OCI-LY1 (cell line): ENCODE measurements around the gene CACFD1.

ENCODE experiments used
- H2AFZ ChIP-seq: fragments of 200-600 bp; sonication (generic), shearing (Covaris generic); 2 replicates; pipeline ENCODE4 v1.6.0; 2014; ENCODE audit warnings: antibody characterized with exemption, mild to moderate bottlenecking, low read length
- H3F3A ChIP-seq: fragments of 200-600 bp; sonication (generic), shearing (Covaris generic); 2 replicates; pipeline ENCODE4 v1.6.0; 2014; ENCODE audit warnings: mild to moderate bottlenecking, antibody characterized with exemption, low read length, moderate library complexity; ENCODE audit not compliant: insufficient read depth
- H3K27ac ChIP-seq: fragments of 200-600 bp; sonication (generic); 2 replicates; pipeline ENCODE4 v1.5.1; 2014; ENCODE audit warnings: low read length, mixed run types, mild to moderate bottlenecking, low read depth; ENCODE audit not compliant: poor library complexity, severe bottlenecking
- H3K27me3 ChIP-seq: fragments of 200-600 bp; sonication (generic); 2 replicates; pipeline ENCODE4 v1.6.0; 2014; ENCODE audit warnings: antibody characterized with exemption, mild to moderate bottlenecking, low read length, moderate library complexity; ENCODE audit not compliant: insufficient read depth
- H3K36me3 ChIP-seq: fragments of 200-600 bp; sonication (generic); 2 replicates; pipeline ENCODE4 v1.6.1; 2014; ENCODE audit warnings: mild to moderate bottlenecking, antibody characterized with exemption, low read length, moderate library complexity, mixed read lengths; ENCODE audit not compliant: insufficient read depth
- H3K4me1 ChIP-seq: fragments of 200-600 bp; sonication (generic); 2 replicates; pipeline ENCODE4 v1.5.1; 2014; ENCODE audit warnings: mild to moderate bottlenecking, low read length, moderate library complexity; ENCODE audit not compliant: insufficient read depth, severe bottlenecking
- H3K4me2 ChIP-seq: fragments of 200-600 bp; sonication (generic), shearing (Covaris generic); 2 replicates; pipeline ENCODE4 v1.6.1; 2014; ENCODE audit warnings: low read length
- H3K4me3 ChIP-seq: fragments of 200-600 bp; sonication (generic); 2 replicates; pipeline ENCODE4 v1.5.1; 2014; ENCODE audit warnings: low read length, low read depth, mild to moderate bottlenecking, mixed read lengths; ENCODE audit not compliant: poor library complexity, severe bottlenecking
- H3K79me2 ChIP-seq: fragments of 200-600 bp; shearing (Covaris generic); 2 replicates; pipeline ENCODE4 v1.6.1; 2016; ENCODE audit warnings: mixed run types, low read length, mixed read lengths; ENCODE audit not compliant: insufficient read depth
- H3K9ac ChIP-seq: fragments of 200-600 bp; sonication (generic), shearing (Covaris generic); 2 replicates; pipeline ENCODE4 v1.6.1; 2014; ENCODE audit warnings: mild to moderate bottlenecking, low read length, mixed read lengths
- H3K9me2 ChIP-seq: fragments of 200-600 bp; sonication (generic), shearing (Covaris generic); 2 replicates; pipeline ENCODE4 v1.6.1; 2014; ENCODE audit warnings: low read depth, mild to moderate bottlenecking, low read length, mixed read lengths
- H3K9me3 ChIP-seq: fragments of 200-600 bp; shearing (Covaris generic); 2 replicates; pipeline ENCODE4 v1.6.1; 2014; ENCODE audit warnings: low read length, mixed read lengths
- H4K20me1 ChIP-seq: fragments of 200-600 bp; sonication (generic), shearing (Covaris generic); 2 replicates; pipeline ENCODE4 v1.6.0; 2016; ENCODE audit warnings: mild to moderate bottlenecking, low read length; ENCODE audit not compliant: insufficient read depth
- EZH2 ChIP-seq: fragments of 200-600 bp; sonication (generic), shearing (Covaris generic); IDR thresholded peaks from 2 replicates; pipeline ENCODE4 v1.8.0; 2017; ENCODE audit warnings: borderline replicate concordance, mixed run types, mild to moderate bottlenecking, antibody characterized with exemption, low read length, moderate library complexity, mixed read lengths
- TF ChIP-seq, protein P1 (sequence below): fragments of 200-600 bp; sonication (generic), shearing (Covaris generic); IDR thresholded peaks from 2 replicates; pipeline ENCODE4 v1.5.1; 2017; ENCODE audit warnings: mild to moderate bottlenecking, antibody characterized with exemption, low read length, moderate library complexity, mixed read lengths

The CACFD1 gene

DNA sequence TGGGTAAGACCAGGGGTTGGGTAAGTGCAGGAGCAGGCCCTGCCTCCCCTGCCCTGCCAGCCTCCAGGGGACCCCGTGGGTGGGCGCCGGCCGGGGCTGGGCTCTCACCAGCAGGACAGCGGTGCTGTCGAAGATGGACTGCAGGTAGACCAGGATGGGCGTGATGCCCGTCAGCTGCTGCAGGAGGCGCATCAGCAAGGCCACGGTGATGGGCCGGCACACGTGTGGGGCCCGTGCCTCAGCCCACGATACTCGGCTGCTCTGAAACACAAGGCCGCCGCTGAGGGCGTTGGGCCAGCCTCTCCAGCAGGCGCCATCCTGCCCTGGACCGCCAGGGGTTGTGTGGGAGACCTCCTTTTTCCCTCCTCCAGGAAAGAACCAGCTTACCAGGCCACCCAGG, 15.1 kb downstream of the CACFD1 start:
- Histone ChIP-seq H3F3A (no peaks in the 10 kb centered on the region), H3K9me3 (no peaks in the 10 kb centered on the region), H3K79me2 (no peaks in the 10 kb centered on the region), H3K4me1 (peaks cover 19% of the 10 kb centered on the region), H3K27ac (no peak overlapping the region), H3K4me3 (no peak overlapping the region), H3K4me2 (no peak overlapping the region), H4K20me1 (no peaks in the 10 kb centered on the region), H3K9me2 (no peaks in the 10 kb centered on the region), H2AFZ (no peak overlapping the region), H3K27me3 (no peaks in the 10 kb centered on the region), H3K36me3 (peaks cover 25% of the 10 kb centered on the region), H3K9ac (no peak overlapping the region)
- TF ChIP-seq, protein P1, sequence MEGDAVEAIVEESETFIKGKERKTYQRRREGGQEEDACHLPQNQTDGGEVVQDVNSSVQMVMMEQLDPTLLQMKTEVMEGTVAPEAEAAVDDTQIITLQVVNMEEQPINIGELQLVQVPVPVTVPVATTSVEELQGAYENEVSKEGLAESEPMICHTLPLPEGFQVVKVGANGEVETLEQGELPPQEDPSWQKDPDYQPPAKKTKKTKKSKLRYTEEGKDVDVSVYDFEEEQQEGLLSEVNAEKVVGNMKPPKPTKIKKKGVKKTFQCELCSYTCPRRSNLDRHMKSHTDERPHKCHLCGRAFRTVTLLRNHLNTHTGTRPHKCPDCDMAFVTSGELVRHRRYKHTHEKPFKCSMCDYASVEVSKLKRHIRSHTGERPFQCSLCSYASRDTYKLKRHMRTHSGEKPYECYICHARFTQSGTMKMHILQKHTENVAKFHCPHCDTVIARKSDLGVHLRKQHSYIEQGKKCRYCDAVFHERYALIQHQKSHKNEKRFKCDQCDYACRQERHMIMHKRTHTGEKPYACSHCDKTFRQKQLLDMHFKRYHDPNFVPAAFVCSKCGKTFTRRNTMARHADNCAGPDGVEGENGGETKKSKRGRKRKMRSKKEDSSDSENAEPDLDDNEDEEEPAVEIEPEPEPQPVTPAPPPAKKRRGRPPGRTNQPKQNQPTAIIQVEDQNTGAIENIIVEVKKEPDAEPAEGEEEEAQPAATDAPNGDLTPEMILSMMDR = no peak
- no peak for TF ChIP-seq EZH2

DNA sequence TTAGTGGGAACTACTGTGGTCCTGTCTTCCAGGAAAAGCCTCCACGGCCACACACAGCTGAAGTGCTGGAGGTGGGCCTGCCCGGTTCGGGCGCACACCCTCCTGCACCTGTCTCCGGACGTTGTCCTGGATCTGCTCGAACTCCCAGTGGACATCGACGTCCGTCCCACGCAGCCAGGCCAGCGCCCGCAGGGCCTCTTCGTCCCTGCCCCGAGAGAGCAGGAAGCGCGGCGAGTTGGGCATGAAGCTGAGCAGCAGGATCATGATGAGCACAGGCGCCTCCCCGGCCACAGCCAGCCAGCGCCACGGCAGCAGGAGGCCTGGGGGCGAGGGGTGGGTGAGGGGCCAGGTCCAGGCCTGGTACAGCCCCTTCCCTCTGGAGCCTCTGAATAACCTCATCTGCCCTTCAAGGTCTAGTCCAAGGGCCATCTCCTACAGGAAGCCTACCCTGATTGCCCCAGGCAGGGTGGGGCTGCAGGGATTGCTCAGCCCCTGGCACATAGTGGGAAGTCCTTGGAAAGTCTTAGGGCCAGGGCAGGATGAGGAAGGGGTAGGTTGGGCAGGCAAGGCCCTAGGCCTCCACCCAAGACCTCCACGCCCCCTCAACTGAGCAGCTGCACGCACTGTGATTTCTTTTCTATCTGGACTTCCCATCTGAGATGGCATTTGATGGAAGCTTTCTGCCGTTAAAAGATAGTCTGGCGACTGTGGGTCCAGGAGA, 15.7 kb downstream of the CACFD1 start:
- no peaks in the 10 kb centered on the region for H3K9me2 ChIP-seq
- H3K27me3 ChIP-seq = no peaks in the 10 kb centered on the region
- no peak for TF ChIP-seq EZH2
- TF ChIP-seq, protein P1 = no peak
- no peak overlapping the region for H3K4me3 ChIP-seq
- no peaks in the 10 kb centered on the region for H3F3A ChIP-seq
- no peak overlapping the region for H3K4me2 ChIP-seq
- peaks cover 20% of the 10 kb centered on the region for H3K4me1 ChIP-seq
- peaks cover 25% of the 10 kb centered on the region for H3K36me3 ChIP-seq
- no peak overlapping the region for H3K9ac ChIP-seq
- no peaks in the 10 kb centered on the region for H3K79me2 ChIP-seq
- H2AFZ ChIP-seq = no peak overlapping the region
- H4K20me1 ChIP-seq = no peaks in the 10 kb centered on the region
- H3K9me3 ChIP-seq = no peaks in the 10 kb centered on the region
- no peak overlapping the region for H3K27ac ChIP-seq

DNA sequence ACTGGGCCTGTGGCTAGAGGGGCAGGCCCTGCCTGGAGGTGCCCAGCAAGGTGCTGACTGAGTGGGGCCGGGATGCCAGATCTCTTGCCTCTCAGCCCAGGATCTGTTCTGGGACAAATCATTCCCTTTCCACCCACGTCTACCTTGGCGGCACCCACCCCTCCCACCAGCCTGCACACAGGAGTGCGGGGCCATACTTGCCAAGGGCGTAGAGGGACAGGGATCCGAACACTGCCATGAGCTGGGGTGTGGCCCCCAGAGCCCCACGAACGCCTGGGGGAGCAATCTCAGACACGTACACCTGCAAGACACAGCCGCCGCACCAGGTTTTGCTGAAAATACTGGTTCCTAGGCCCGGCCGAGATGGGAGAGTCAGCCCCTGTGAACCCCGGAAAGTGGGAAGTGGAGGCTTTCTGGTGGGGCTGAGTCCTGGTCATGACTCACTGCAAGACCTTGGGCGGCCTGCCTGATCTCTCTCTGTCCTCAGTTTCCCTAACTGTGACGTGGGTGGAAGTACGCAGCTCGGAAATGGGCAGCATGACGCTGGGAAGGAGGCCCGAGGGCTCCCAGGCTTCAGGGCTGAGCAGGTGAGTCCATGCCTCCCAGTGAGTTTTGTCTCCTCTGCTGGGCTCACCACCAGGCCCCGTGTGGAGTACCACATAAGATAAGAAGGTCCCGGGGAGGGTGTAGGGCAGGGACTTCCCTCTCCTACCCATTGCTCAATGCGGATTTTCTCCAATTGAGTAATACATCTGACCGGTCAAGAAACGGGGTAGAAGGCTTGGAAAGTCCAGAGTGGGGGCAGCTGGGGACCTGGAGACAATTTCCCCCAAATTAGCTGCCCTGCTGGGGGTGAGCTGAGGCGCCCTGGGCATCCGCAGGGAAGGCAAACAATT, 16.5 kb downstream of the CACFD1 start:
- no peak for TF ChIP-seq EZH2
- TF ChIP-seq, protein P1 = no peak
- H3K9me2 ChIP-seq = no peaks in the 10 kb centered on the region
- no peak overlapping the region for H3K4me2 ChIP-seq
- no peak overlapping the region for H3K9ac ChIP-seq
- H3K9me3 ChIP-seq = no peaks in the 10 kb centered on the region
- no peaks in the 10 kb centered on the region for H3K79me2 ChIP-seq
- H3K36me3 ChIP-seq = peaks cover 25% of the 10 kb centered on the region
- no peak overlapping the region for H3K27ac ChIP-seq
- H3K4me3 ChIP-seq = no peak overlapping the region
- no peaks in the 10 kb centered on the region for H3K27me3 ChIP-seq
- H4K20me1 ChIP-seq = no peaks in the 10 kb centered on the region
- no peaks in the 10 kb centered on the region for H3F3A ChIP-seq
- no peak overlapping the region for H2AFZ ChIP-seq
- H3K4me1 ChIP-seq = peaks cover 20% of the 10 kb centered on the region
